Activated CD4-positive, alpha-beta T cell treated with anti-CD3 and anti-CD28 coated beads, Interleukin-2, Interleukin-6, amounts not matched to agents 100 ng/mL and 50 ng/mL, durations not matched to agents 16 hours and 8 hours (primary cell): ENCODE results near the gene RGS16.

ENCODE experiments used
- DNase-seq: peaks from one replicate; pipeline ENCODE4 v3.0.0-alpha.2; 2020

The RGS16 gene

GRCh38 chr1:182570611-182570970 is 33.6 kb downstream of the RGS16 start:
- DNase-seq: no peak

GRCh38 chr1:182569939-182570610 is 34.1 kb downstream of the RGS16 start:
- no peak for DNase-seq

- no peak for DNase-seq
Measured at GRCh38 chr1:182568647-182569284, 35.4 kb downstream of the RGS16 start.

- no peak for DNase-seq
Measured at GRCh38 chr1:182567629-182568028, 36.6 kb downstream of the RGS16 start.

DNA sequence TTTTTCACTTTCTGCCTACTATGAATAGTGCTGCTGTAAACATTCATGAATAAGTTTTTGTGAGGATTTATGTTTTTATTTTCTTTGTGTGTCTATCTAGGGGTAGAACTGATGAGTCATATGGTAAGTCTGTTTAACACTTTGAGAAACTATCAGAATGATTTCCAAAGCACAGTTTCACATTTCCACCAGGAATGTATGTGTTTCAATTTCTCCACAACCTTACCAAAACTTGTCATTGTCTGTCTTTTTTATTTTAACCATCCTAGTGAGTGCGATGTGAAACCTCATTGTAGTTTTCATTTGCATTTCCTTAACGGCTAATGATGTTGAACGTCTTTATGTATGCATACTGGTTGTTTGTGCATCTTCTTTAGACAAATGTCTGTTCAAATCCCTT is 38.7 kb downstream of the RGS16 start:
- DNase-seq: peak; percentile 13

DNA sequence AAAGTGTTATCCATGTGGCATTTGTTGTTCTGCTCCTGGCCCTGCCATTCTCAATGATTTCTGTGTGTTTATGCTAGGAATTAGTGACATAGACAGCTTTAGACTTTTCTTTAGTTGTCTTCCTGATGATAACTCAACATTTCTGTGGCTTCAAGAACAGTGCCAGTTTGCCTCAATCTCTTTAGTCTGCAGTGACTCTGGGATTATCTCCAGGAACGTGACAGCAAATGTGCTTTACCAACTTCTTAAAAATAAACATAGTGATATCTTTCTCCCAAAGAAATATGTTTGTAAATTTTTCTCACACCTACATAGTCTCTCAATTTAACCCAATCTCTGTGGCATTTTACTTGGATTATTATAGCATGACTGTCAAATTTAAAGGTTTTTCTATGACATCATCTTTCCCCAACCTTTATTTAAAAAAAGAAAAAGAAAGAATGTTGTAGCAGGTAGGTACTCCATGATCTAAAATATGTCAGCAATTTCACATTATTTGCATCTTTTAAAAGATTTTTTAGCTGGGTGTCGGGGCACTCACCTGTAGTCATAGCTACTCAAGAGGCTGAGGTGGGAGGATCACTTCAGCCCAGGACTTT is 39.7 kb downstream of the RGS16 start:
- DNase-seq: no peak

GRCh38 chr1:182563095-182563494 is 41.1 kb downstream of the RGS16 start:
- no peak for DNase-seq

DNA sequence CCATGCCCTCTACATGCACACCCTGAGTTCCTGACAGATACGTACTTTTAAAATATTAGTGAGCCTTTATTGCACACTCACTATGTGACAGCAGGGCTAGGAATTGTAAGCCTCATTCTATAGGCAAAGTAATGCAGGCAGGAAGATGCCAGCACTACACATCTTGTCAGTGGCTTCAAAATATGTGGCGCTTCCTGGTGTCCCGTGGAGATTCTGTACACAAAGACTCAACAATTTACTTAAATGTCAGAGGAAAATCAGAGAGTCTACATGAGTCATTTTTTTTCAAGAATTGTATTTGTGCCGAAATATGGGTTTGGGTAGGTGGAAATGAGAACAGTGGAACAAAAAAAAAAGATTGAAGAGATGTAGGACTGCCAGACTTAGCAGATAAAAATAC is 42.7 kb downstream of the RGS16 start:
- DNase-seq: no peak

GRCh38 chr1:182560392-182560984 is 43.7 kb downstream of the RGS16 start:
- DNase-seq: no peak

DNA sequence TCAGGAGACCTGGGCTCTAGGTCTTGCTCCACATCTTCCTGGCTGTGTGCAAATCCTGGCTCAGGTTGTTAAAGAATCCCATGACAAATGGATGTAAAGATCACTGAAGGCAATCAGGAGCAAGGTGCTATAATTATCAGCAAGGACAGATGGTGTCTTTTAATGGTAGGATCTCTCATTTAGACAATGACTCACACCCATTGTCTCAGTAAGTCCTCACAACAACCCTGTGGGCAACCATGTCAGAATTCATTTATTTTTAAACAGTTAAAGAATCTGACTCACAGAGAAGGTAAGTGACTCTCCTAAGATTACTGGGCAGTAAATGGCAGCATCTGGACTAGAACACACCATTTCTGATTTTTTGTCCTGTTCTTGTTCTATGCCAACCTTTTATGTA is 47.9 kb downstream of the RGS16 start:
- no peak for DNase-seq

DNA sequence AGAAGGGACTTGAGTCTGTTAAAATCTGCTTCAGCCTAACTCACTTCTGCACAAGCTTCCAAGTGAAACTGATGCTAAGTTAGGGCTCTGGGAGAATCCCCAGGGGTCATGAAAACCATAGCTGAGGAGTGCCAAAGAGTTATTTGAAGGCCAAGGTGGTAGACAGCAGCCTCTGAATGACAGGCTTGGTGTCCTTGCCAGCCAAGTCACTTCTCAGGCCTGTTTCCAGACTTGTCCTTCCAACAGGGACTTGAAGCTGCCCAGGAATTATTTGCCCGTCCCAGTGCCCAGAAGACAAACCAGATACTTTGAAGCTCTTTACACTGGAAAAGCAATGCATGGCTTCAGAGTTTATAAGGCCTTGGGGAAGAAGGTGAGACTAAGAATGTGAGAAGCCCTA is 48.7 kb downstream of the RGS16 start:
- DNase-seq: no peak

DNA sequence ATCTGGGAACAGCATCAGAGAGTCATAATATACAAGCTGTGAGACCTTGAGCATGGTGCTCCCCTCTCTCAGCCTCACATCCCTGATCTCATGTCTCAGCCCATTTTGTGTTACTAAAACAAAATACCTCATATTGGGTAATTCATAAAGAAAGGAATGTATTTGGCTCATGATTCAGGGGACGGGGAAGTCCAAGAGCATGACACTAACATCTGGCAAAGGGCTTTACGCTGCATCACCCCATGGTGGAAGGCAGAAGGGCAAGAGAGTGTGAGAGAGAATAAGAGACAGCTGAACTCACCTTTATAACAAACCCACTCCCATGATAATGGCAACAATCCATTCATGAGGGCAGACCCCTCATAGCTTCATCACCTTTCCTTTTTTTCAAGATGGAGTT is 51.7 kb downstream of the RGS16 start:
- no peak for DNase-seq

GRCh38 chr1:182549811-182550210 is 54.4 kb downstream of the RGS16 start:
- no peak for DNase-seq

GRCh38 chr1:182549346-182549745 is 54.8 kb downstream of the RGS16 start:
- DNase-seq: no peak
